CD4-positive, alpha-beta T cell (primary cell): ENCODE results near the gene CLEC10A. TPM values are rescaled to one million over a fixed set of nuclear protein-coding genes. Genes with fewer than 3 reads are reported as not detected.

Experiments
- ATAC-seq: fragments of 200-7000 bp; cut with Tn5 transposase; one replicate; pipeline ENCODE4 v1.10.0; 2022; ENCODE audit warnings: mild to moderate bottlenecking; ENCODE audit not compliant: poor library complexity
- CTCF ChIA-PET: fragments of 350-600 bp; sonication (Branson Sonifier 250); formaldehyde crosslinking; loops from one replicate; lab custom pipeline; 2021; ENCODE audit warnings: antibody characterized with exemption, inconsistent platforms; lab: Charles Lee
- POLR2A ChIA-PET: fragments of 350-600 bp; sonication (Branson Sonifier 250); formaldehyde crosslinking; loops from one replicate; lab custom pipeline; 2021; ENCODE audit warnings: antibody characterized with exemption, inconsistent platforms; lab: Charles Lee
- DNase-seq, 14 experiments: peaks; one replicate each; pipeline ENCODE4 v3.0.0-alpha.2; 2013 to 2020; ENCODE audit warnings: mixed read lengths in 2 of 14
- H3K27ac ChIP-seq, 2 donors: one replicate each; pipeline versions ENCODE4 v1.5.1 to v1.7.0; 2013; ENCODE audit warnings: low read length in 2 of 2, low read depth in 1 of 2, mild to moderate bottlenecking in 1 of 2
- H3K27me3 ChIP-seq, 2 experiments: 1 replicate in 1 of 2; 2 replicates in 1 of 2; pipeline versions ENCODE4 v1.6.1 to v1.7.0; 2013; ENCODE audit warnings: low read length in 2 of 2, control low read depth in 1 of 2, mild to moderate bottlenecking in 1 of 2, moderate library complexity in 1 of 2; ENCODE audit not compliant: insufficient read depth in 2 of 2, control insufficient read depth in 1 of 2
- H3K36me3 ChIP-seq: one replicate; pipeline ENCODE4 v1.6.1; 2013; ENCODE audit warnings: low read length, control low read depth; ENCODE audit not compliant: insufficient read depth
- H3K4me1 ChIP-seq: one replicate; pipeline ENCODE4 v1.6.1; 2013; ENCODE audit warnings: low read length, control low read depth; ENCODE audit not compliant: insufficient read depth
- H3K4me3 ChIP-seq: one replicate; pipeline ENCODE4 v1.5.1; 2013; ENCODE audit warnings: mild to moderate bottlenecking, low read length, moderate library complexity
- H3K9me3 ChIP-seq, 2 experiments: 1 replicate in 1 of 2; 2 replicates in 1 of 2; pipeline versions ENCODE4 v1.6.1 to v1.7.0; 2013; ENCODE audit warnings: low read length in 2 of 2, mild to moderate bottlenecking in 2 of 2, control low read depth in 1 of 2, moderate library complexity in 1 of 2; ENCODE audit not compliant: control insufficient read depth in 1 of 2, insufficient read depth in 1 of 2
- H3K27ac Mint-ChIP-seq: one replicate; pipeline ENCODE4 v1.8.0; 2020; ENCODE audit warnings: mixed read lengths
- H3K27me3 Mint-ChIP-seq: one replicate; pipeline ENCODE4 v1.8.0; 2021; ENCODE audit warnings: mixed read lengths
- H3K36me3 Mint-ChIP-seq: one replicate; pipeline ENCODE4 v1.8.0; 2021; ENCODE audit warnings: low read depth, mixed read lengths
- H3K4me1 Mint-ChIP-seq: one replicate; pipeline ENCODE4 v1.8.0; 2021; ENCODE audit warnings: low read depth, mixed read lengths
- H3K4me3 Mint-ChIP-seq: one replicate; pipeline ENCODE4 v1.8.0; 2020; ENCODE audit warnings: mild to moderate bottlenecking, mixed read lengths
- H3K9me3 Mint-ChIP-seq: one replicate; pipeline ENCODE4 v1.8.0; 2020; ENCODE audit warnings: mixed read lengths
- CTCF ChIP-seq: fragments of 200-600 bp; IDR thresholded peaks from one replicate; pipeline ENCODE4 v1.8.0; 2022; ENCODE audit warnings: antibody characterized with exemption, mild to moderate bottlenecking
- intact Hi-C, 2 experiments: fragments of 100-400 bp; cut with DNase I in 1 of 2; cut with micrococcal nuclease in 1 of 2; formaldehyde crosslinking; loops; one replicate each; pipeline versions ENCODE4 v1.15.1 to v1.9.0; 2023 to 2025; cut with DNase I, micrococcal nuclease
- total RNA-seq, 174 experiments: library from RNA in 2 of 174; stranded (reverse) in 2 of 174; gene quantifications; one replicate each; pipeline ENCODE4 v1.2.3 and lab custom pipeline; 2021 to 2026

The CLEC10A gene
- total RNA-seq, 2 experiments from 2014 or later = 0.59 to 0.96 TPM

GRCh38 chr17:7074931-7075330 is 5.1 kb downstream of the CLEC10A start:
- CTCF ChIA-PET = interaction anchor here (0.6 kb wide), 1 partner anchor 1920 kb away, joined by 3 read pairs; no protein-coding TSS in a partner anchor
- no peak for TF ChIP-seq CTCF

GRCh38 chr17:7072406-7072805 is 7.6 kb downstream of the CLEC10A start:
- no peaks in the 10 kb centered on the region for H3K4me1 Mint-ChIP-seq
- peaks cover 12% of the 10 kb centered on the region for H3K9me3 Mint-ChIP-seq
- TF ChIP-seq CTCF = no peak
- Histone ChIP-seq H3K36me3 (no peaks in the 10 kb centered on the region), H3K4me1 (no peaks in the 10 kb centered on the region), H3K27ac (no peak overlapping the region), H3K27me3 (no peaks in the 10 kb centered on the region), H3K4me3 (no peak overlapping the region), H3K9me3 (peaks cover 14 to 15% of the 10 kb centered on the region in 2 experiments)
- H3K4me3 Mint-ChIP-seq = no peak overlapping the region
- DNase-seq (no peak), ATAC-seq (no peak)
- H3K27me3 Mint-ChIP-seq = no peaks in the 10 kb centered on the region
- no peaks in the 10 kb centered on the region for H3K36me3 Mint-ChIP-seq
- ChIA-PET CTCF (interaction anchor here (0.9 kb wide), 1 partner anchor 20 kb away, joined by 3 read pairs; no protein-coding TSS in a partner anchor), POLR2A (no interaction called here)
- intact Hi-C loops = no loop called here
- H3K27ac Mint-ChIP-seq = no peak overlapping the region

More at GRCh38 chr17:7074931-7075330, 5.1 kb downstream of the CLEC10A start:
- no peak overlapping the region for H3K4me3 Mint-ChIP-seq
- no peaks in the 10 kb centered on the region for H3K27me3 Mint-ChIP-seq
- no peak overlapping the region for H3K27ac ChIP-seq
- intact Hi-C loops = loop anchor here in 1 of 2 experiments (5.0 kb wide), 1 partner anchor 42 kb away; no protein-coding TSS in a partner anchor
- no peak overlapping the region for H3K27ac Mint-ChIP-seq
- DNase-seq (no peak), ATAC-seq (no peak)
- no peaks in the 10 kb centered on the region for H3K36me3 Mint-ChIP-seq
- no peaks in the 10 kb centered on the region for H3K9me3 Mint-ChIP-seq
- H3K4me3 ChIP-seq = no peak overlapping the region
- no peaks in the 10 kb centered on the region for H3K36me3 ChIP-seq
- peaks cover 0 to 3% of the 10 kb centered on the region in 2 experiments for H3K9me3 ChIP-seq
- no peaks in the 10 kb centered on the region for H3K27me3 ChIP-seq
- POLR2A ChIA-PET = no interaction called here
- H3K4me1 ChIP-seq = no peaks in the 10 kb centered on the region
- no peaks in the 10 kb centered on the region for H3K4me1 Mint-ChIP-seq

- no peaks in the 10 kb centered on the region for H3K36me3 Mint-ChIP-seq
- DNase-seq (no peak), ATAC-seq (no peak)
- H3K9me3 Mint-ChIP-seq = peaks cover 15% of the 10 kb centered on the region
- intact Hi-C loops = no loop called here
- no peak overlapping the region for H3K4me3 Mint-ChIP-seq
- ChIA-PET POLR2A (no interaction called here), CTCF (no interaction called here)
- Histone ChIP-seq H3K36me3 (no peaks in the 10 kb centered on the region), H3K9me3 (peaks cover 16 to 17% of the 10 kb centered on the region in 2 experiments), H3K27me3 (no peaks in the 10 kb centered on the region), H3K4me3 (no peak overlapping the region), H3K27ac (no peak overlapping the region), H3K4me1 (no peaks in the 10 kb centered on the region)
- H3K4me1 Mint-ChIP-seq = no peaks in the 10 kb centered on the region
- no peaks in the 10 kb centered on the region for H3K27me3 Mint-ChIP-seq
- TF ChIP-seq CTCF = no peak
- no peak overlapping the region for H3K27ac Mint-ChIP-seq
Measured at GRCh38 chr17:7070712-7071111, 9.3 kb downstream of the CLEC10A start.
